Trophoblast cell (in vitro differentiated cells and primary cell): ENCODE measurements around the gene PRCC.

Source experiments
- DNase-seq, 2 donors: peaks; one replicate each; pipeline ENCODE4 v3.0.0-alpha.2; 2016
- H2AFZ ChIP-seq: 2 replicates; pipeline ENCODE4 v1.6.1; 2013; ENCODE audit warnings: low read length, moderate library complexity, mild to moderate bottlenecking; ENCODE audit not compliant: insufficient read depth, poor library complexity
- H2AK5ac ChIP-seq: 2 replicates; pipeline ENCODE4 v1.6.1; 2013; ENCODE audit warnings: mild to moderate bottlenecking, low read length
- H2BK120ac ChIP-seq: 2 replicates; pipeline ENCODE4 v1.6.1; 2013; ENCODE audit warnings: low read length, mild to moderate bottlenecking, moderate library complexity; ENCODE audit not compliant: insufficient read depth, poor library complexity
- H2BK12ac ChIP-seq: 2 replicates; pipeline ENCODE4 v1.6.1; 2013; ENCODE audit warnings: mild to moderate bottlenecking, low read length, moderate library complexity
- H2BK5ac ChIP-seq: 2 replicates; pipeline ENCODE4 v1.6.1; 2013; ENCODE audit warnings: low read length, low read depth, moderate library complexity, mild to moderate bottlenecking; ENCODE audit not compliant: poor library complexity
- H3K14ac ChIP-seq: 2 replicates; pipeline ENCODE4 v1.6.1; 2013; ENCODE audit warnings: mild to moderate bottlenecking, low read length
- H3K18ac ChIP-seq: 2 replicates; pipeline ENCODE4 v1.6.1; 2013; ENCODE audit warnings: mild to moderate bottlenecking, low read length
- H3K23ac ChIP-seq: 2 replicates; pipeline ENCODE4 v1.6.1; 2013; ENCODE audit warnings: low read length
- H3K27ac ChIP-seq: 2 replicates; pipeline ENCODE4 v1.5.1; 2013; ENCODE audit warnings: low read depth, mild to moderate bottlenecking, inconsistent platforms, low read length, moderate library complexity
- H3K27me3 ChIP-seq: 2 replicates; pipeline ENCODE4 v1.6.1; 2013; ENCODE audit warnings: inconsistent platforms, mild to moderate bottlenecking, low read length, moderate library complexity; ENCODE audit not compliant: insufficient read depth
- H3K36me3 ChIP-seq, 2 experiments: 1 replicate in 1 of 2; 2 replicates in 1 of 2; pipeline ENCODE4 v1.6.1; 2013; ENCODE audit warnings: low read length in 2 of 2, mild to moderate bottlenecking in 2 of 2, moderate library complexity in 1 of 2; ENCODE audit not compliant: insufficient read depth in 2 of 2, control insufficient read depth in 1 of 2
- H3K4ac ChIP-seq: 2 replicates; pipeline ENCODE4 v1.6.1; 2013; ENCODE audit warnings: low read depth, mild to moderate bottlenecking, low read length, moderate library complexity
- H3K4me1 ChIP-seq, 2 experiments: 1 replicate in 1 of 2; 2 replicates in 1 of 2; pipeline ENCODE4 v1.6.1; 2013; ENCODE audit warnings: low read length in 2 of 2, mild to moderate bottlenecking in 2 of 2, moderate library complexity in 1 of 2; ENCODE audit not compliant: insufficient read depth in 2 of 2, control insufficient read depth in 1 of 2
- H3K4me2 ChIP-seq: 2 replicates; pipeline ENCODE4 v1.6.1; 2013; ENCODE audit warnings: inconsistent platforms, mild to moderate bottlenecking, low read length, moderate library complexity
- H3K4me3 ChIP-seq: 2 replicates; pipeline ENCODE4 v1.5.1; 2013; ENCODE audit warnings: mild to moderate bottlenecking, low read depth, low read length, inconsistent platforms
- H3K79me1 ChIP-seq: one replicate; pipeline ENCODE4 v1.6.1; 2013; ENCODE audit warnings: low read length
- H3K79me2 ChIP-seq: 2 replicates; pipeline ENCODE4 v1.6.1; 2013; ENCODE audit warnings: low read length, mild to moderate bottlenecking; ENCODE audit not compliant: control insufficient read depth, insufficient read depth, poor library complexity
- H3K9ac ChIP-seq: 2 replicates; pipeline ENCODE4 v1.6.1; 2013; ENCODE audit warnings: mild to moderate bottlenecking, low read length
- H3K9me3 ChIP-seq: 2 replicates; pipeline ENCODE4 v1.6.1; 2013; ENCODE audit warnings: low read depth, mild to moderate bottlenecking, control low read depth, inconsistent platforms, low read length; ENCODE audit not compliant: insufficient read depth
- H4K12ac ChIP-seq: 2 replicates; pipeline ENCODE4 v1.6.1; 2013; ENCODE audit warnings: low read depth, mild to moderate bottlenecking, low read length, moderate library complexity
- H4K8ac ChIP-seq: 2 replicates; pipeline ENCODE4 v1.6.1; 2013; ENCODE audit warnings: low read depth, mild to moderate bottlenecking, low read length, moderate library complexity
- H4K91ac ChIP-seq: one replicate; pipeline ENCODE4 v1.6.1; 2013; ENCODE audit warnings: low read depth, mild to moderate bottlenecking, low read length, moderate library complexity
- WGBS: extraction: QIAGEN DNeasy Blood & Tissue Kit; methylation state at CpG from one replicate; pipeline ENCODE4 v1.1.7; 2013; ENCODE audit warnings: missing lambda C conversion rate; ENCODE audit not compliant: insufficient read length, insufficient coverage; ENCODE audit errors: extremely low coverage; 5-methylcytosine and 5-hydroxymethylcytosine counted together

Gene PRCC

DNA sequence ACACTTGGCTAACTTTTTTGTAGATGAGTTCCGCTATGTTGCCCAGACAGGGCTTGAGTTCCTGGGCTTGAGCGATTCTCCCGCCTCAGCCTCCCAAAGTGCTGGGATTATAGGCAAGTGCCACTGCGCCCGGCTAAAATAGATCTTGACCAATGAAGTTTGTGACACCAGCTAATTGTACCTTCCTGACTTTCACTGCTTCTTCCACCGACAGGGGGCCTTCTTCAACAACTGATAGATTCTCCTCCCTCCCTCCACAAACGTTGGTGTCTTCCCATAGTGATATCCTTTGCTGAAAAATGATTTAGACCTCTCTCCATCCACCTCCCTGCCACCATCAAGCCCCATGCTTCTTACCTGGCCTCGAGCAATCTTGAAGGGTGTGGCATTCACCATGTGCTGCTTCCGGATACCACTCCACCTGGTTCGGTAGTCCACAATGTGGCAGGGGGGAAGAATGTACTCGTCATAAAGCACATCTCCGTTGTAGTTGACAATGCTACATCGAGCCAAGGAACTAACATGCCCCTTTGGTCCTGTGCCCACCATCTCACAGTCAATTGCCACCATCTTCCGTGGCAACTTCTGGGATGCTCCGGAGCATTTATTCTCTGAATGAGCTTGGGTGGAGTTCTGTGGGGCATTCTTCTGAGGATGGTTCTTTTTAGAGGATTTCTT is 40.6 kb upstream of the PRCC start:
- Histone ChIP-seq H3K4me1 (peaks cover 8 to 21% of the 10 kb centered on the region in 2 experiments), H2BK12ac (no peak overlapping the region), H3K9me3 (peaks cover 2% of the 10 kb centered on the region), H3K79me1 (peaks cover 7% of the 10 kb centered on the region), H2AK5ac (no peak overlapping the region), H3K27me3 (no peaks in the 10 kb centered on the region), H3K9ac (no peak overlapping the region), H4K91ac (no peak overlapping the region), H3K79me2 (peaks cover 6% of the 10 kb centered on the region), H2BK5ac (no peak overlapping the region), H3K23ac (no peak overlapping the region), H4K8ac (no peak overlapping the region), H3K4me3 (peak overlapping the region; percentile 3), H3K36me3 (peaks cover 15 to 29% of the 10 kb centered on the region in 2 experiments), H4K12ac (no peak overlapping the region), H3K4ac (no peak overlapping the region), H3K14ac (no peak overlapping the region), H3K4me2 (peak overlapping the region; percentile 99), H3K18ac (no peak overlapping the region), H3K27ac (no peak overlapping the region), H2BK120ac (no peak overlapping the region), H2AFZ (no peak overlapping the region)
- WGBS, result no CpG with 5 or more reads among the region's 15 CpGs
- DNase-seq, result peak; percentile 41 to 75

DNA sequence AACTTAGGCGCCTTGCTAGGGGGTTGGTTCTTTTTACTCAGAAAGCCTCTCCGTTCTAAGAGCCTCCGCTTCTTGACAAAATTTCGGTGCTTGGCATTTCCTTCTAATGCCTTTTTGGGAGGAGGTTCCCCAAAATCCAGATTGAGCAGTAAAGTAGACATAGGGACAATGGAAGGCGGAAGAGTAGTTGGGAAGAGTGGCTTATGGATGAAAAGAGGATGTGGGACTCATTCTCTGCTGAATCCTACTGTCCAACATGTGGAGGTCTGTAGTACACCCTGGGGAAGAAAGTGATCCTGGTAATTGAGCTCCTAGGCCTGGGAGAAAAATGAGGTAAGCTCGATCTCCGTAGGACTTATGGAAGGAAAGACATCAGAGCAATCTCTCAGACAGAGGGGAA is 39.8 kb upstream of the PRCC start:
- DNase-seq, result no peak
- Histone ChIP-seq H3K4me1 (peaks cover 8 to 21% of the 10 kb centered on the region in 2 experiments), H4K8ac (no peak overlapping the region), H2BK120ac (no peak overlapping the region), H4K12ac (no peak overlapping the region), H3K36me3 (peaks cover 15 to 30% of the 10 kb centered on the region in 2 experiments), H2AK5ac (no peak overlapping the region), H3K9me3 (peaks cover 2% of the 10 kb centered on the region), H2BK5ac (no peak overlapping the region), H3K18ac (no peak overlapping the region), H3K14ac (no peak overlapping the region), H3K23ac (no peak overlapping the region), H3K4me3 (peak overlapping the region; percentile 97), H3K4ac (peak overlapping the region; percentile 49), H3K27me3 (no peaks in the 10 kb centered on the region), H4K91ac (no peak overlapping the region), H2BK12ac (no peak overlapping the region), H3K79me2 (peaks cover 6% of the 10 kb centered on the region), H3K9ac (peak overlapping the region; percentile 97), H3K4me2 (peak overlapping the region; percentile 99), H3K79me1 (peaks cover 7% of the 10 kb centered on the region), H3K27ac (no peak overlapping the region), H2AFZ (no peak overlapping the region)
- no CpG with 5 or more reads among the region's 7 CpGs for WGBS

DNA sequence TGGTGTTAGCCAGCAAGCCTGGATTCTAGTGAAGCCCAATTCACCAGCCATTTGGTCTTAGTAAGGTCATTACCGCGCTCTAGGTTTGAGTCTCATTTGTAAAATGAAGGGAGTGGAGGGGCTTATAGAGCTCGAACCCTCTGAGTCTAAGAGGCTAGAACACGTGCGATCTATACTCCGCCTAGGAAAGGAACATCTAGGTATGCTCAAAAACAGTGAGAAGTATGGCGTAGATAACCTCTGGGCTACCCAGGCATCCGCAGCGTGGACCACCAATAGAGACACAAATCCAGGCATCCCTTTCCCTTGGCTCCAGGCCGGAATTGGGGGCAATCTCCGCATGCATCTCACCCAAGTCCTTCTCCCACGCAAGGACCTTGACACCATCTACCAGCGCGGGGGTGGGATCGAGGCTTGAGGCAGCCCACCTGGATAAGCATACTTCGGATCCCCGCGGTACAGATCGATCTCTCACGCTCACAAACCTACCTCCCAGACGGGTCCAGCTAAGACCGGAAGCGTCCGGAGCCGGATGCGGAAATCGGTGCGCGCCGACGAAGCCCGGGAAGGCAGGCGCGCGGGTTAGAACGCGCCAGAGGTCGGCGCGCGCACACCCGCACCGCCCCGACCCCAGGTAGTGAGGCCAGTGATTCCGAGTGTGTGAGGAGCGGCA is 39.3 kb upstream of the PRCC start, which contains the start of gene METTL25B:
METTL25B (plus strand) TSS at position 544 of the 673 bp plus-strand sequence. CDS start 636 bp downstream, outside the sequence.
- Histone ChIP-seq H3K27me3 (no peaks in the 10 kb centered on the region), H3K18ac (peak within 1 kb of the TSS; percentile 39), H3K4ac (peak within 1 kb of the TSS; percentile 61), H4K91ac (peak within 1 kb of the TSS; percentile 76), H3K27ac (peak within 1 kb of the TSS; percentile 35), H2BK5ac (peak within 1 kb of the TSS; percentile 60), H3K4me3 (peak within 1 kb of the TSS; percentile 97), H2AFZ (peak within 1 kb of the TSS; percentile 72), H2BK12ac (no peak within 1 kb of the TSS), H4K12ac (peak within 1 kb of the TSS; percentile 59), H4K8ac (peak within 1 kb of the TSS; percentile 82), H3K14ac (peak within 1 kb of the TSS; percentile 78), H3K79me1 (peaks cover 7% of the 10 kb centered on the region), H3K9ac (peak within 1 kb of the TSS; percentile 97), H3K79me2 (peaks cover 6% of the 10 kb centered on the region), H3K4me1 (peaks cover 8 to 21% of the 10 kb centered on the region in 2 experiments), H3K9me3 (peaks cover 2% of the 10 kb centered on the region), H2BK120ac (peak within 1 kb of the TSS; percentile 7), H3K36me3 (peaks cover 12 to 25% of the 10 kb centered on the region in 2 experiments), H3K23ac (no peak within 1 kb of the TSS), H3K4me2 (peak within 1 kb of the TSS; percentile 99), H2AK5ac (peak within 1 kb of the TSS; percentile 8)
- peak; percentile 75 to 83 for DNase-seq
- no CpG with 5 or more reads among the region's 46 CpGs for WGBS

DNA sequence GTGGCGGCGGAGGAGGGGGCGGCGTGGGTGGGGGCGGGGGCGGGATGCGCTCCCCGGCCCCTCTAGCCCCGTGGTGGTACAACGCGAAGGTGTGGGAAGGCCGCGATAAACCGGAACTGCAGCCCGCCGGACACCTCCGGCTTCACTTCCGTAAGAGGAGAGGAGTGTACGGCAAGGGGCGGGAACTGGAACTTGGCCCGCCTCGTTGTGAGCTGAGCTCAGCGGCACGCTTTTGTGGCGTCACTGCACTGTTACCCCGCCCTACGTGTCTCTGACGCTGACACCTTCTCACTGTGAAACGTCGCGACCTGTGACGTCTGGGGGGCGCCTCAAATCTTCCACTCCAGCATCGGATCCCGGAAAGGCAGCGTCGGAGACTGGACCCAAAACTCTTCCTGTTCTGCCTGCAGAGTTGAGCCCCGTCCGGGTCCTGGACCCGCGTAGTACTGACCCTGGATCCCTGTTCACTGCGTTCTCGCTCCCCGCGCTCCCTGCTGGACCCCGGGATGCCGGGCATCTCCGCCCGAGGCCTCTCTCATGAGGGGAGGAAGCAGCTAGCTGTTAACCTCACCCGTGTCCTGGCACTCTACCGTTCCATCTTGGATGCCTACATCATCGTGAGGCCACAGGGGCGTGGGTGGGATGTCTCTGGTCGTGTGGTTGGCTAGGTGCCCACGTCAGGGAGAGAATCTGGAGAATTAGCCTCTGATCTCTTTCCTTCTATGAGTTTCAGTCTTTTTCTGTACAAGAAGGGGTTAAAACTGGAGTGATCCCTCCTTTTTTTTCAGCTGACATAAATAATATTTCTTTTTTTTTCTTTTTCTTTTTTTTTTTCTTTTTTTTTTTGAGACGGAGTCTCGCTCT is 38.5 kb upstream of the PRCC start, which contains the start of gene ISG20L2:
ISG20L2 (minus strand) TSS at position 168 of the 864 bp plus-strand sequence. CDS start 1,114 bp downstream, outside the sequence.
- peak within 1 kb of the TSS; percentile 35 for H3K27ac ChIP-seq
- H3K36me3 ChIP-seq, result peaks cover 7 to 23% of the 10 kb centered on the region in 2 experiments
- H3K14ac ChIP-seq, result peak within 1 kb of the TSS; percentile 78
- H3K4me2 ChIP-seq, result peak within 1 kb of the TSS; percentile 99
- no peak within 1 kb of the TSS for H2BK12ac ChIP-seq
- H2BK5ac ChIP-seq, result peak within 1 kb of the TSS; percentile 60
- peak within 1 kb of the TSS; percentile 72 for H2AFZ ChIP-seq
- peak within 1 kb of the TSS; percentile 76 for H4K91ac ChIP-seq
- peak; percentile 98 for DNase-seq
- H3K23ac ChIP-seq, result no peak within 1 kb of the TSS
- peak within 1 kb of the TSS; percentile 8 for H2AK5ac ChIP-seq
- H3K4me1 ChIP-seq, result peaks cover 8 to 21% of the 10 kb centered on the region in 2 experiments
- whole genome bisulfite sequencing, result no CpG with 5 or more reads among the region's 57 CpGs
- peaks cover 2% of the 10 kb centered on the region for H3K9me3 ChIP-seq
- peaks cover 7% of the 10 kb centered on the region for H3K79me1 ChIP-seq
- H3K4me3 ChIP-seq, result peak within 1 kb of the TSS; percentile 97
- peak within 1 kb of the TSS; percentile 61 for H3K4ac ChIP-seq
- H4K12ac ChIP-seq, result peak within 1 kb of the TSS; percentile 59
- H3K18ac ChIP-seq, result peak within 1 kb of the TSS; percentile 39
- H3K9ac ChIP-seq, result peak within 1 kb of the TSS; percentile 97
- no peaks in the 10 kb centered on the region for H3K27me3 ChIP-seq
- peak within 1 kb of the TSS; percentile 7 for H2BK120ac ChIP-seq
- H3K79me2 ChIP-seq, result peaks cover 6% of the 10 kb centered on the region
- peak within 1 kb of the TSS; percentile 82 for H4K8ac ChIP-seq
